Spleen (tissue), 11 donors: ENCODE results near the gene FBN2. TPM values are rescaled to one million over a fixed set of nuclear protein-coding genes. Genes with fewer than 3 reads are reported as not detected.

ENCODE experiments used
- DNase-seq: peaks from one replicate; pipeline ENCODE4 v3.0.0-alpha.2; 2020
- H3K27ac ChIP-seq, 8 donors: fragments of 200-600 bp; sonication (generic) in 7 of 8; 1 replicate in 4 of 8; 2 replicates in 4 of 8; pipeline versions ENCODE4 v1.5.0 to v1.8.0; 2016 to 2021; ENCODE audit warnings: inconsistent platforms in 4 of 8, mild to moderate bottlenecking in 4 of 8, moderate library complexity in 1 of 8
- H3K27me3 ChIP-seq, 7 donors: fragments of 200-600 bp; sonication (generic) in 6 of 7; replicated peaks in 1 of 7; 1 replicate in 4 of 7; 2 replicates in 3 of 7; pipeline versions ENCODE4 v1.5.0 to v1.8.0; 2016 to 2021; ENCODE audit warnings: inconsistent platforms in 3 of 7, mild to moderate bottlenecking in 1 of 7
- H3K36me3 ChIP-seq, 6 donors: fragments of 200-600 bp; sonication (generic) in 5 of 6; 1 replicate in 4 of 6; 2 replicates in 2 of 6; pipeline versions ENCODE4 v1.5.0 to v1.8.0; 2016 to 2021; ENCODE audit warnings: inconsistent platforms in 2 of 6
- H3K4me1 ChIP-seq, 6 donors: fragments of 200-600 bp; sonication (generic) in 5 of 6; 1 replicate in 3 of 6; 2 replicates in 3 of 6; pipeline versions ENCODE4 v1.5.0 to v1.8.0; 2016 to 2021; ENCODE audit warnings: inconsistent platforms in 3 of 6
- H3K4me3 ChIP-seq, 8 donors: fragments of 200-600 bp; sonication (generic) in 7 of 8; 1 replicate in 4 of 8; 2 replicates in 4 of 8; pipeline versions ENCODE4 v1.5.0 to v1.8.0; 2016 to 2021; ENCODE audit warnings: inconsistent platforms in 4 of 8, mild to moderate bottlenecking in 4 of 8, moderate library complexity in 2 of 8
- H3K9me3 ChIP-seq, 8 donors: fragments of 200-600 bp; sonication (generic) in 7 of 8; 1 replicate in 4 of 8; 2 replicates in 4 of 8; pipeline versions ENCODE4 v1.5.0 to v1.8.0; 2016 to 2021; ENCODE audit warnings: inconsistent platforms in 4 of 8
- POLR2A ChIP-seq, 3 donors: fragments of 450-650 bp; IDR thresholded peaks; one replicate each; pipeline ENCODE4 v1.5.1; 2017; ENCODE audit warnings: antibody characterized with exemption in 3 of 3, mild to moderate bottlenecking in 1 of 3
- POLR2AphosphoS5 ChIP-seq, 3 donors: sonication (generic); formaldehyde crosslinking; IDR thresholded peaks; one replicate each; pipeline ENCODE4 v1.5.1; 2017; ENCODE audit warnings: antibody characterized with exemption in 3 of 3
- WGBS, 5 donors: extraction: QIAGEN DNeasy Blood & Tissue Kit in 3 of 5; methylation state at CpG; one replicate each; pipeline versions ENCODE4 v1.1.5 to v1.1.7; 2013 to 2018; 5-methylcytosine and 5-hydroxymethylcytosine counted together
- intact Hi-C: fragments of 100-400 bp; cut with DNase I; formaldehyde crosslinking; loops from one replicate; pipeline ENCODE4 v1.15.0; 2023; ENCODE audit warnings: low total_unique reads
- polyA plus RNA-seq, 3 donors: library from polyadenylated mRNA; stranded (reverse); fragments of 200-250 nt; gene quantifications; one replicate each; pipeline ENCODE4 v1.2.1, GENCODE V29; 2013
- total RNA-seq, 7 donors: library from RNA; depleted of rRNA in 3 of 7; stranded (reverse); fragments of >200 nt in 3 of 7; fragmentation: NEBNext Ultra II Directional in 4 of 7; extraction: Animal tissue kit (Norgen Biotek cat#: 25700) in 4 of 7; gene quantifications; one replicate each; pipeline versions ENCODE4 v1.1.0 to v1.2.1, GENCODE V29; 2016 to 2021
- TF ChIP-seq, protein P1 (sequence below), 11 experiments: fragments of 200-600 bp in 7 of 11; fragments of 450-650 bp in 4 of 11; sonication (generic) in 4 of 11; IDR thresholded peaks in 8 of 11; conservative IDR thresholded peaks in 3 of 11; 1 replicate in 7 of 11; 2 replicates in 4 of 11; pipeline versions ENCODE4 v1.4.0 to v1.8.0; 2016 to 2021; ENCODE audit warnings: antibody characterized with exemption in 11 of 11, inconsistent platforms in 4 of 11, mild to moderate bottlenecking in 1 of 11
- donor health status: healthy with polysubstance abuse.
- donor health status: DM: no; HTN: no; CAD: no; lungs with moderate emphysema.
- donor health status: DM: no; HTN: no; CAD: no.
- donor health status: Bipolar disorder and iron deficiency.
- donor health status: healthy.
- donor health status: DM: no; HTN: no; CAD: no.
- donor health status: DM: yes; HTN: yes; CAD: no.

The FBN2 gene
- total and polyA plus RNA-seq, 10 donors = 0.21 to 7.6 (median 2.6) TPM

DNA sequence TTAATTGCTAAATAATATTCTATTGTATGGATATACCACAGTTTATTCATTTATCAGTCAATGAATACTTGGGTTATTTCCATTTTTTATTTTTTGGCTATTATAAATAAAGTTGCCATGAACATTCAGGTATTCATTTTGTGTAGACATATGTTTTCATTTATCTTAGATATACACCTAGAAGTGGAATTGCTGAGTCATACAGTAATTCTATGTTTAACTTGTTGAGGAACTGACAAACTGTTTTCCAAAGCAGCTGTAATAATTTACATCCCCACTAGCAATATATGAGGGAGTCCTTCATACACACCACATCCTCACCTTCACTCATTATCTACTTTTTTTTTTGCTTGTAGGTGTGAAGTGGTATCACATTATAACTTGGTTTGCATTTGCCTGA, 123.6 kb downstream of the FBN2 start:
- H3K36me3 ChIP-seq = no peaks in the 10 kb centered on the region
- peaks cover 0 to 19% (median 4%) of the 10 kb centered on the region in 8 donors for H3K9me3 ChIP-seq
- intact Hi-C loops = no loop called here
- no peaks in the 10 kb centered on the region for H3K27me3 ChIP-seq
- no peak overlapping the region for H3K27ac ChIP-seq
- no peaks in the 10 kb centered on the region for H3K4me1 ChIP-seq
- H3K4me3 ChIP-seq = no peak overlapping the region
- no peak for DNase-seq
- TF ChIP-seq POLR2A (IDR thresholded peaks at IDR 0.05) = no peak
- TF ChIP-seq, protein P1, sequence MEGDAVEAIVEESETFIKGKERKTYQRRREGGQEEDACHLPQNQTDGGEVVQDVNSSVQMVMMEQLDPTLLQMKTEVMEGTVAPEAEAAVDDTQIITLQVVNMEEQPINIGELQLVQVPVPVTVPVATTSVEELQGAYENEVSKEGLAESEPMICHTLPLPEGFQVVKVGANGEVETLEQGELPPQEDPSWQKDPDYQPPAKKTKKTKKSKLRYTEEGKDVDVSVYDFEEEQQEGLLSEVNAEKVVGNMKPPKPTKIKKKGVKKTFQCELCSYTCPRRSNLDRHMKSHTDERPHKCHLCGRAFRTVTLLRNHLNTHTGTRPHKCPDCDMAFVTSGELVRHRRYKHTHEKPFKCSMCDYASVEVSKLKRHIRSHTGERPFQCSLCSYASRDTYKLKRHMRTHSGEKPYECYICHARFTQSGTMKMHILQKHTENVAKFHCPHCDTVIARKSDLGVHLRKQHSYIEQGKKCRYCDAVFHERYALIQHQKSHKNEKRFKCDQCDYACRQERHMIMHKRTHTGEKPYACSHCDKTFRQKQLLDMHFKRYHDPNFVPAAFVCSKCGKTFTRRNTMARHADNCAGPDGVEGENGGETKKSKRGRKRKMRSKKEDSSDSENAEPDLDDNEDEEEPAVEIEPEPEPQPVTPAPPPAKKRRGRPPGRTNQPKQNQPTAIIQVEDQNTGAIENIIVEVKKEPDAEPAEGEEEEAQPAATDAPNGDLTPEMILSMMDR (IDR thresholded peaks at IDR 0.05 in 8 of 11, conservative IDR thresholded peaks at IDR 0.05 in 3 of 11) = no peak
- no peak for TF ChIP-seq POLR2AphosphoS5 (IDR thresholded peaks at IDR 0.05)

DNA sequence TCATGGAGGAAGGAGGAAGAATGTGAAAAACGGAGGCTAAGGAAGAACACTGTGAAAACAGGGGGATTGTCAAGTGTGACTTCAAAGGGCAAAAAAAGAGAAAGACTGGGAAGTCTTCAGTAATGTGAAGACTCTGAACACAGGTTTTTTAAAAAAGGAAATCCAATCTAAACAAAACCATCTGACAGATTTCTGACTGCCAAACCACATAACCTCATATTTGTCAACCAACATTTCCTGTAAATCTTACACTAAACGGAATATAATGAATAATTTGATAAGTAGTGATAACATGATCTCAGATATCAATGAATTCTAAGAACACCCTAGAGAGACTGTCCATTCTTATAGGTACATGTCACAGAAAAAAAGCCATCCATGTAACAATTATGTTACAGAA, 124.7 kb downstream of the FBN2 start:
- intact Hi-C loops = no loop called here
- no peaks in the 10 kb centered on the region for H3K36me3 ChIP-seq
- no peak overlapping the region for H3K4me3 ChIP-seq
- TF ChIP-seq, protein P1 (IDR thresholded peaks at IDR 0.05 in 8 of 11, conservative IDR thresholded peaks at IDR 0.05 in 3 of 11) = no peak
- TF ChIP-seq POLR2A (IDR thresholded peaks at IDR 0.05) (no peak), POLR2AphosphoS5 (IDR thresholded peaks at IDR 0.05) (no peak)
- H3K27me3 ChIP-seq = no peaks in the 10 kb centered on the region
- WGBS, 5 donors = 20 to 39% (median 31%) methylated on average over 2 of the region's 2 CpGs
- peaks cover 0 to 19% (median 4%) of the 10 kb centered on the region in 8 donors for H3K9me3 ChIP-seq
- no peak for DNase-seq
- H3K4me1 ChIP-seq = no peaks in the 10 kb centered on the region
- H3K27ac ChIP-seq = no peak overlapping the region

DNA sequence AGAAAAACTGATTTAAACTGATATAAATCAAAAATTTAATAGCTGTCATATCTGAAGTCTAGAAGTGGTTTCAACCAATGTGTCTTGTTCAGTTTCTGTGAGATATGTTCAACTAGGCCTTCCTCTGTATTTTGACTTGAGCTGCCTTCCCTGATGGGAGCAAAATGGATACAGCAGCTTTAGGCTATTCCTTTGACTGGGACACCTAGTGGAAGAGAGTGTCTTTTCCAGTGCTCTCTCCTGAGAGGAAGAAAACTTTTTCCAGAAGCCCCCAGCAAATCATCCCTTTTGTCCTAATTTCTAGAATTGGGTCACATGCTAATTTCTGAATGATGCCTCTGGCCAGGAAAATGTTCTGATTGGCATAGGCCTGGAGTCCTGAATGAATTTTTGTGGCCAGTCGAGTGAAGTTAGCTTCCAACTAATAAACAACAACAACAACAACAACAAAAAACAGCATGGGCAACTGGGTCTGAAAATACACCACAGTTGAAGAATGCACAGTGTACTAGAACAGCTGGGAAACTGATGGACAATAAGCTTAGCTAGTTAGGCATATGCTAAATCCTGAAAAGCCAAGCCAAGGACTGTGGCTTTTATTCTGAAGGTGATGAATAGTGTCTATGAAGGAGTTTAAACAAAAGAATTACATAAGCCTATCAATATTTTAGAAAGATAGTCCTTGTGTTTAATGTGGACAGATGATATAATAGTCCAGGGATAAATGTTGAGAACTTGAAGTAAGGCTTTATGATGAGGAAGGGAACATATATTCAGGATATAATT, 125.7 kb downstream of the FBN2 start:
- Histone ChIP-seq H3K27ac (no peak overlapping the region), H3K4me3 (no peak overlapping the region), H3K4me1 (no peaks in the 10 kb centered on the region), H3K9me3 (peaks cover 0 to 19% (median 4%) of the 10 kb centered on the region in 8 donors), H3K27me3 (no peaks in the 10 kb centered on the region), H3K36me3 (no peaks in the 10 kb centered on the region)
- TF ChIP-seq, protein P1 (IDR thresholded peaks at IDR 0.05 in 8 of 11, conservative IDR thresholded peaks at IDR 0.05 in 3 of 11) = no peak
- TF ChIP-seq POLR2A (IDR thresholded peaks at IDR 0.05) = no peak
- TF ChIP-seq POLR2AphosphoS5 (IDR thresholded peaks at IDR 0.05) = no peak
- WGBS, 5 donors = 70 to 93% (median 75%) methylated on average over 1 of the region's 1 CpG
- intact Hi-C loops = no loop called here
- DNase-seq = no peak

DNA sequence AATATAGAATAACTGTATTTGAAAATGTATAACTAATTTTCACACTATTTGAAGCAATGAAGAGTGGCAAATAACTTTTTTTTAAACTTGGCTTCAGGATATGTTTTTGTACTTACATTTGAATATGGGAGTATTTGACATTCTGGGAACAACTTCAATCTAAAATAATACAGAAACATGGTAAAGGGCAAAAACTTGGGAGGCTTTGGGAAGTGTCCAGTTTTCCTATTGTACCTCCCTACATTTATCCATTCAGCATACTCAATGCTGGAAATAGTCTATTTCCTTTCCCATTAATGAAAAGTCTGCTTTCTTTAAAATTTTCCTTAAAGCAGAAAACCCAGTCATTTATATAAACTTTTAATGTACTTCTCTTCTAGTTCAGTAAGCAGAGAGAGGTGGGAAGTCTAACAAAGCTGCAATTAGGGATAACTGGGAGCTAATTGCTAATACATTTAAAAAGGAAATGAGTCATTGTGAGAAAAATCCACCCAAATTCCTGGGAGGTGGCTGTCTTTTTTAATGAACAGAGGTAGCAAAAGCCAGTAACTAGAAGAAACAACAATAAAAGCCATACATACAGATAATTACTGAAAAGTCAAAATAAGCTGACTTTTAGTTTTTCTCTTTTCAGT, 128.8 kb downstream of the FBN2 start:
- H3K36me3 ChIP-seq = no peaks in the 10 kb centered on the region
- no peak overlapping the region for H3K4me3 ChIP-seq
- H3K9me3 ChIP-seq = peaks cover 0 to 4% (median 0%) of the 10 kb centered on the region in 8 donors
- TF ChIP-seq, protein P1 (IDR thresholded peaks at IDR 0.05 in 8 of 11, conservative IDR thresholded peaks at IDR 0.05 in 3 of 11) = no peak
- no peak for TF ChIP-seq POLR2A (IDR thresholded peaks at IDR 0.05)
- no peak for TF ChIP-seq POLR2AphosphoS5 (IDR thresholded peaks at IDR 0.05)
- no peak for DNase-seq
- intact Hi-C loops = no loop called here
- no peaks in the 10 kb centered on the region for H3K27me3 ChIP-seq
- H3K4me1 ChIP-seq = no peaks in the 10 kb centered on the region
- H3K27ac ChIP-seq = no peak overlapping the region
